ENCODE data around the gene SPTBN1.

SPTBN1 gene

DNA sequence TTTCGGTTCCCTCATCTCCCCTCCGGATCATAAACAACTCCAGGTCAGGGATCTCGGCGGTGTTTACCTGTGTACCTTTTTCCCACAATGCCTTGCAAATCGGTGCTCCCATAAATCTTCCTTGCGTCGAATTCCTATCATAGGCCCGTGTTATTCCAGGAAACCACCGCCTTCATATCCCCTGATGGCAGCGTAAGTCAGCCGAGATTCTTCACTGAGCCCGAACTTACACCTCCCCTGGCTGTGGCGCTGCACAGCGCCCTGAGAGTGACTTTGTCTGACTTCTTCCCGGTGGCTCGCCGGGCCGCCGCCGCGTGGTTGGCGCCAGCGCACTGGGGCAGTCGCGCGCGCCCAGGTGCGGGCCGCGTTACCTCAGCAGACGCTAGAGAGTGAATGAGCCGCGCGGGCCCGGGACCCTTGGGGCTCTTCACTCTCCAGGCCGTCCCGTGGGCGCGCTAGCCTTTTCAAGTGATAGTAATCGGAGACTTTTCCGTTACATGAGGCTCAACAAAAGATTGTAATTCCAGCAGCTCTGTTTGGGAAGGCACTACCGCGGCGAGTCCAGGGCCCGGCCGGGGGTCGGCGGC lies 101.6 kb downstream of the SPTBN1 start:
- no peak for FAIRE-seq

DNA sequence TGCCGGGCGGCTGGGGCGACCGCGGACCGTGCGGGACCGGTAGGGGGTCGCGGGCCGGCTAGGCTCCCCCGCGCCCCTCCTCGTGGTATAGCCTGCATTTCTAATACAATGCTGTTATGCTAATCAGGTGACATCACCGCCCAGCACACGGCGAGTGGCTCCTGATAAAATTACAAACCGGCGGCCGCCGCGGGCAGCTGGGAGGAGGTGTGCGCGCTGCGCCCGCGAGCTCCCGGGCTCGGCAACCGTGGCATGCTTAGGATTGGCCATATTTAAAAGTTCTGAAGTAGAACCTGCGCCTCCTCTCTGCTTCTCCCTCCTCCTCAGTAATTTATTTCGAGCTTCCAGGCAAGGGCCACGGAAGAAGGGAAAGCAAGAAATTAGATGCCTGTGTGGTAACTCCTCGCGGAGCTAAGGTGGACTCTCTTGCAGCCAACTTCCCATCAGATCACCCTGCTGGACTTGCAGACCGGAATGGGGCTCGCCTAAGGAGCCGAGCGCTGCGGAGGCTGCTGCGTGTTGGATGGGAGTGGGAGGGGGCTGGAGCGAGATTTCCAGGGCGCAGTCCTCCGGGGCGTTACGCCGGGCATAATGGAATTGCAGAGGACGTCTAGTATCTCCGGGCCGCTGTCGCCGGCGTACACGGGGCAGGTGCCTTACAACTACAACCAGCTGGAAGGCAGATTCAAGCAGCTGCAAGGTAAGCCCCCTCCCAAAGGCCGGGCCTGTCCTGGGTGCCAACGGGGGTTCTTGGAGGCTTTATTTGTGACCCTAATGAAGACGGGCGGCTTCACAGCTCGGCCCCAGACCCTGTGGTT lies 102.3 kb downstream of the SPTBN1 start:
- FAIRE-seq, result no peak

DNA sequence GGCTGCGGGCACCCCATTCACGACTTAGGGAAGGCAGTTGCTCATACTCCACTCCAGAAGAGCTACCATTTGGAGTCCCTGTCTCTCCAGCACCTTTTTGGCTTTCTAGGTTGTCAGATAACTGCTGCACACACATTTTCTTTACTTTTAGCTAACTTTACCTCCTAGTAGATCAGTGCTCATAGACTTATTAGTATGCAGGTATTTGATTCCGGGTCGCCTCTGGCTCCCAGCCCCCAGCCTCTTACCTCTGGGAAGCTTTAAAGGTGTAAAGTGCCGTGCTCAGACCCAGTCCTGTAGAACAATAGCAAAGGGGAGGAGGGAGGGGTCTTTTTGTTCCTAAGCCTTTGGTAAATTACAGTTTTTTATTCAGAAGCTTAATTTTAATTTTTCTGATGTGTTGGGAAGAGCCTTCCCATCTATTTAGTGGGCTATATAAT lies 102.9 kb downstream of the SPTBN1 start:
- FAIRE-seq, result no peak

- FAIRE-seq, result no peak
These were observed 103.5 kb downstream of the SPTBN1 start for GRCh38 chr2:54559593-54560145.

DNA sequence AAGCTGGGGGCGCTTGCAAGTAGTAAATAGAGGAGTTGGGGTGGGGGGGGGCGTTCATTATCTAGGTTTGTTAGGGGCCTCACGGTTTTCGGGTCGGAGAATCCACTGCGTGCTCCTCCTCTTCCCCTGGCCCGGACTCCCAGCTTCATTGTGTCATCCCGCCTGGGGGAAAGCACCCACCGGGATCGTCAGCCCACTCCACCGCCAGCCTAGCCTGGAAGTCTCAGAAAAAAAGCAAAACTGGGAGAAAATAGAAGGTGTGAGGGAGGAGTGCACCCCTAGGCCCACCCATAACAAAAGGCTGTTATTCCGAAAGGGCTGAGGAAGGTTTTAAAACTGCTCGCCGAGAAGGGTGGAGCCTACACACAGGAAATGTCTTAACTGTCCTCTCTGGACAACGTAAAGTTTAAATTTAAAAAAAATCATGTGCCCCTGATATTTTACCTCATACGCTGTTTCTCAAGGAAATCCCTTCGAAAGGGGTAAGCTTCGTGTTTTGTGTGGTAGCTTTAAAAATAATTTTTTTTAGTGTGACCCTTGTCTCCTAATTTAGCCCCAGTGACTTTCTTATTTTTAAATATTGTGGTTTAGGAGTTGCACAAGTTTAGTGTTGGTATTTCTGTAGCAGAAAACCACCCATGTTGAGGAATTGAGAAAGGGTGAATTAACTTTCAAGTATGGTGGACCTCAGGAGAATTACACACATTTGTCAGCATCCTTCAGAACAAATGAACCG lies 104.2 kb downstream of the SPTBN1 start:
- FAIRE-seq, result no peak

- FAIRE-seq, result no peak
These were observed 104.9 kb downstream of the SPTBN1 start for GRCh38 chr2:54561010-54561409.

DNA sequence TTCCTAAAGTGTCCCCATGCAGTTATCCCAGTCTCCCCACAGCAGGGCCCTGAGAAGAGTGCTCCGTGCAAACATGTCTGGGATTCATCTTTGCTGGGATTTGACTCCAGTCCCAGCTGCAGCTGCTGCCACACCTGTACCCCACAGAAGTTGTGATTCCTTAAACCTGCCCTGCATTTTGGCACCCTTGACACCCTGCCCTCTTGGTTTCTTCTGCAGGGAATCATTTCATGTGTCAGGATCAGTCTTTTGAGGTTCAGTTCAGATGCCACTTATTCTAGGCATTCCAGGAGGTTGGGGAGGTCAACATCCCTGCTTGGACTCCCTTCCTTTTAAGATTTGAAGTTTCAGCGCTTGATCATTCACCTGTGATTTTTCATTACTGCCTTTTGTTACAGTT lies 108.3 kb downstream of the SPTBN1 start:
- FAIRE-seq, result no peak

- no peak for FAIRE-seq
These were observed 109.4 kb downstream of the SPTBN1 start for GRCh38 chr2:54565551-54565950.

DNA sequence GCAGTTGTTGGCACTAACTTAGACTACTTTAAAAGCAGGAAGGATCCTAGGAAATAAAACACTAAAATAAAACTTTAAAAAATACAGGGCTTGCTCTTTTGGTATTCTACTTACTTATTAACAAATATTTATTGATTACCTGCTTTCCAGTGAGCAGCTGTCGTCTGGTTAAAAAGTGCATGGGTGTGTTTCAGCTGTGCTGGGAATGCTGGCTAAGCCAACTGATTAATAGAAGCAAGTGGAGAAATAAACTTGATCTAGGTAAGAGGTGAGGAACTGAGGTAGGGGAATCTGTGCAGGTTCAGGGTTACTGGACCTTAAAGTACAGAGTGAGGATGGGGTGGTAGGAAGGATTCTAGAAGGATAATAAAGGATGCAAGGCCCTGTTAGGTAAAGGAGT lies 110.8 kb downstream of the SPTBN1 start:
- no peak for FAIRE-seq

- no peak for FAIRE-seq
These were observed 112.8 kb downstream of the SPTBN1 start for GRCh38 chr2:54568876-54569321.

GRCh38 chr2:54569745-54570301 lies 113.7 kb downstream of the SPTBN1 start:
- FAIRE-seq, result no peak

- FAIRE-seq, result no peak
These were observed 114.3 kb downstream of the SPTBN1 start for GRCh38 chr2:54570321-54570855.

- no peak for FAIRE-seq
These were observed 115.0 kb downstream of the SPTBN1 start for GRCh38 chr2:54570925-54571694.

DNA sequence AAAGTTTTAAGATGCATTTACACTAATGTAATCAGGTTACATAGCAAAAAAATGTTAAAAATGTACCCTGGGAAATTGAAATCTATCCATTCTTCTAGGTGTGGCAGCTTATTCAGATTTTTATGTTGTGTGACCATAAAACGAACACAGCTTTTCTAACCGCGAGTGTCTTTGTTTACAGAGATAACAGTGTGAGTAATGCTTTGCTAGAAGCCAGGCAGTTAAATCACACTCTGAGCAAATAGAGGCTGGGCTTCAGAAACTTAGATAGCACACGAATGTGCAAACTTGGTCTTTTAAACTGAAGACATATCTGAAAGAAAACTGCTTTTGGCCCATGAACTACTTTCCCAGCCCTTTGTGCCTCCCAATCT lies 116.1 kb downstream of the SPTBN1 start:
- no peak for FAIRE-seq

GRCh38 chr2:54572636-54573536 lies 116.8 kb downstream of the SPTBN1 start:
- FAIRE-seq, result no peak

DNA sequence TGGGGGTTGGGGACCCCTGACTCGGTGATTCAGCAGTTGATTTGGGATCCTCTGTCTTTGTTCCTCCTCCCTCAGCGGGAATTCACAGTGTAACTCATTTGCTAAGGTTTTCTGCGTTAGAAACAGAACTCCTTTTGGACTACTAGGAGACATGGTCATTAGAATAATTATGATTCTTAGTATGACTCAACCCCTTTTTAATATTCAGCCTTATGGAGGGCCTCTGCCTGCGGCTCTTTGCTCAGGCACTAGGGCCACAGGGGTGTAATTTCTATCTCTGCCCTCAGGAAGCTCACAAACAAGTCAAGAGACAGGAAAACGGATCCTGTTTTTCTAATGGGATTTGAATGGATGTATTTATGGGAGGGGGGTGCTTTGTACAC lies 117.4 kb downstream of the SPTBN1 start:
- FAIRE-seq, result no peak

- no peak for FAIRE-seq
These were observed 118.2 kb downstream of the SPTBN1 start for GRCh38 chr2:54574107-54574859.

GRCh38 chr2:54574860-54575247 lies 118.7 kb downstream of the SPTBN1 start:
- FAIRE-seq, result no peak

- no peak for FAIRE-seq
These were observed 119.3 kb downstream of the SPTBN1 start for GRCh38 chr2:54575379-54575888.

DNA sequence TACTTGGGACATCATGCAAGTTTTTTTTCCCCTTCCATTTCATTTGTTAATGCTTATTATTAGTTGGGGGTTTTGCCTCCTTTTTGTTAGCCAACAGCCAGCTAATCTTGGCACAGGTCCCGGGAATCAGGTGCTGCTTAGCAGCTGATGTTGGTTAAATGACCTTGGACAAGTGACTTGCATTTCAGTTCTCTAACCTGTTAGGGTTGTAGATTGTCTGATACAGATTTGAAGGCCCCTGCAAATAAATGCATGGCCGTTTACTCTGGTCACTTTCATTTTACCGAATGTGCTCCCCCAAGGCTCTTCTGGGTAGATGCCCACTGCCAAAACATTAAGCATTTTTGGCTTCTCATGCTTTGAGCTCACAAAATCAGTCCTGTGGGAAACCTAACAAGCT lies 120.9 kb downstream of the SPTBN1 start:
- no peak for FAIRE-seq

Data from colon (tissue), 2 donors.